ENCODE results near the gene INHBC. TPM values are rescaled to one million over a fixed set of nuclear protein-coding genes. Genes with fewer than 3 reads are reported as not detected.

INHBC gene
- total and polyA plus RNA-seq, 10 donors = 0.19 TPM; not detected in 9

- peaks cover 0 to 33% (median 25%) of the 10 kb centered on the region in 6 donors for H3K36me3 ChIP-seq
Observed at GRCh38 chr12:57477710-57478681, 43.4 kb downstream of the INHBC start.

GRCh38 chr12:57479043-57479375, 44.4 kb downstream of the INHBC start:
- intact Hi-C loops (cut with DNase I; ENCODE audit: low total_unique reads) = no loop called here
- Histone ChIP-seq H3K36me3 (peaks cover 0 to 23% (median 17%) of the 10 kb centered on the region in 6 donors), H3K4me3 (peak overlapping the region in 6 of 8 donors; percentile 46 to 89 (median 65)), H3K27me3 (replicated peaks in 1 of 7) (peaks cover 0 to 18% (median 0%) of the 10 kb centered on the region in 7 donors), H3K4me1 (peaks cover 31 to 97% (median 71%) of the 10 kb centered on the region in 6 donors), H3K27ac (peak overlapping the region; percentile 87 to 96 (median 93)), H3K9me3 (no peaks in the 10 kb centered on the region)
- peak; percentile 83 for DNase-seq
- 70 to 85% (median 74%) methylated on average over 10 of the region's 10 CpGs for WGBS, 5 donors
- TF ChIP-seq POLR2A (IDR thresholded peaks at IDR 0.05) (no peak), POLR2AphosphoS5 (IDR thresholded peaks at IDR 0.05) (no peak), CTCF (IDR thresholded peaks at IDR 0.05 in 8 of 11, conservative IDR thresholded peaks at IDR 0.05 in 3 of 11) (no peak)

More at GRCh38 chr12:57477710-57478681, 43.4 kb downstream of the INHBC start:
- TF ChIP-seq CTCF (IDR thresholded peaks at IDR 0.05 in 8 of 11, conservative IDR thresholded peaks at IDR 0.05 in 3 of 11) (no peak), POLR2AphosphoS5 (IDR thresholded peaks at IDR 0.05) (peak; percentile 6 to 66 (median 63))
- 21 to 35% (median 35%) methylated on average over 12 of the region's 12 CpGs for WGBS, 5 donors
- intact Hi-C loops (cut with DNase I; ENCODE audit: low total_unique reads) = no loop called here
- Histone ChIP-seq H3K4me1 (peaks cover 31 to 99% (median 80%) of the 10 kb centered on the region in 6 donors), H3K27me3 (replicated peaks in 1 of 7) (peaks cover 0 to 18% (median 0%) of the 10 kb centered on the region in 7 donors), H3K4me3 (peak overlapping the region; percentile 39 to 89 (median 61)), H3K27ac (peak overlapping the region; percentile 87 to 96 (median 93)), H3K9me3 (no peaks in the 10 kb centered on the region)
- DNase-seq = peak; percentile 84

- 31 to 36% (median 33%) methylated on average over 6 of the region's 6 CpGs for WGBS, 5 donors
- H3K27ac ChIP-seq = peak within 1 kb of the TSS; percentile 87 to 96 (median 93)
- DNase-seq = peak; percentile 83
Observed at GRCh38 chr12:57479376-57480115, 45.0 kb downstream of the INHBC start, which contains the start of gene ARHGAP9. Gene ARHGAP9 (minus strand): TSS chr12:57479866. CDS start chr12:57479406, 460 bp downstream.

More at GRCh38 chr12:57479376-57480115, 45.0 kb downstream of the INHBC start, which contains the start of gene ARHGAP9:
- peaks cover 0 to 18% (median 11%) of the 10 kb centered on the region in 6 donors for H3K36me3 ChIP-seq
- no peaks in the 10 kb centered on the region for H3K9me3 ChIP-seq
- H3K4me3 ChIP-seq = peak within 1 kb of the TSS in 6 of 8 donors; percentile 46 to 89 (median 65)
- TF ChIP-seq POLR2A (IDR thresholded peaks at IDR 0.05) = peak in 1 of 3 donors; percentile 41
- TF ChIP-seq POLR2AphosphoS5 (IDR thresholded peaks at IDR 0.05) = peak; percentile 16 to 70 (median 44)
- no peak for TF ChIP-seq CTCF (IDR thresholded peaks at IDR 0.05 in 8 of 11, conservative IDR thresholded peaks at IDR 0.05 in 3 of 11)
- H3K4me1 ChIP-seq = peaks cover 31 to 92% (median 66%) of the 10 kb centered on the region in 6 donors
- peaks cover 0 to 18% (median 0%) of the 10 kb centered on the region in 7 donors for H3K27me3 ChIP-seq (replicated peaks in 1 of 7)
- intact Hi-C loops (cut with DNase I; ENCODE audit: low total_unique reads) = no loop called here

All from spleen (tissue), 11 donors.